ENCODE measurements around the gene OSER1.
A peak's percentile ranks its signal among the peaks of the same experiment; 100 is the strongest.
"Not testable (repeated sequence)": the region's sequence is repeated elsewhere in the genome, so short reads cannot be mapped to it uniquely, and the experiment has no call there.

The OSER1 gene

DNA sequence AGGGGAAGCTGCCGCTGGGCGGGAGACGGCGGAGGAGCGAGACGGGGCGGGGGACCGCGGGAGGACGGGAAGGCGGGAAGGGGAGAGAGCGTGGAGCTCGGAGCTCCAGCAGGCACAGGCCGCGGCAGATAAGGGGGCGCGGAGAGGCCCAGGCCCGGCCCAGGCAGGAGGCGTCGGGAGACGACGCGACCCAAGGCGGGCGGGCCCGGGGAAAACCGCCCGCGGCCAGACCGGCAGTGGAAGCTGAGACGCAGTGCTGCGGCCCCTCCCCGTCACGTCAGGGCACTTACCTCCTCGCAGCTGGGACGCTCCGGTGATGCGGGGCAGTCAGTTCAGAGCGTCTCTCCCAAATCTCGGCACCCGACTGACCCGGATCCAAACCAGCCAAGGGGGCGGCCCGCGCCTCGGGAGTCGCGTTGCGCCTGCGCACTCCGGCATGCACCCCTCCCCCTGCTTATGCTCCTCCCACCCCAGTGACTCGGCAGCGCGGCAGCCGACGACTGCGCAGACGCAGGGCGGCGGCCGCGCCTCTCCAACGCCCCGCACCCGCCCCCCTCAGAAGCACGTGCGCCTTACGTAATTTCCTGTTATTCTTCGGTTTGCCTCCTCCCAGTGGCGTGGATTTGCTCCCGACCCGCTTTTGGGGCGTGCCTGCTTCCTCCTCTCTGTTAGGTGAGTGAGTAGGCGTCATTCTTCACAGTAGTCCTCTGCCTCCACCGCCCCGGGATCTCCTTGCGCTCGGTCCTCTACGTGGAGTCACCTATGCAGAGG lies at the start of gene OSER1:
TSS of gene OSER1 (minus strand) at position 366 of the 771 bp plus-strand sequence. CDS start 3,814 bp downstream, outside the sequence.
- peak; percentile 99 for DNase-seq

DNA sequence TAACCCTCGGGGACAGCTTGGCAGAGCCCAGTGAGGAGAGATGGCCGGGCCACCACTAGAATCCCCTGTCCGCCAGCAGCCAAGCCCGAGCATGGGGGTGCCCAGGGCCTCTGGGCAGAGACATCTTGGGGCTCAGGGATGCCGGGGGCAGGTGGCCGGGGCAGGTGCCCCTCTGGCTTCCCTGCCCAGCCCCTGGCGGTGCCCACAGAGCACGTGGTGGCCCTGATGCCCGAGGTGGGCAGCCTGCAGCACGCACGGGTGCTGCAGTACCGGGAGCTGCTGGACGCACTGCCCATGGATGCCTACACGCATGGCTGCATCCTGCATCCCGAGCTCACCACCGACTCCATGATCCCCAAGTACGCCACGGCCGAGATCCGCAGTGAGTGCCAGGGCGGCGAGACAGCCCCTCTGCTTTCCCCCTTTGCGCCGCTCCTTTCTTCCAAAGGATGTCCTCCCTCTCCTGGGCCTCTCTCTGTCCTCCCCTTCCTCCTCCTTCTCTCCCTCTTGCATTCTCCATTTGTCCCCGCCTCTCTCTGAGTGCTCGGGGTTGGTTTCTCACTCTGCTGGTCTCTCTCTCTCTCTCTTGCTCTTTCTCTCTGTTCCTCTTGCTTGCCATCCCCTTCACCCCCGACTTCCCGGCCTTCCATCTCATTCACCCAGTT lies 47.8 kb upstream of the OSER1 start:
- DNase-seq, result no peak

DNA sequence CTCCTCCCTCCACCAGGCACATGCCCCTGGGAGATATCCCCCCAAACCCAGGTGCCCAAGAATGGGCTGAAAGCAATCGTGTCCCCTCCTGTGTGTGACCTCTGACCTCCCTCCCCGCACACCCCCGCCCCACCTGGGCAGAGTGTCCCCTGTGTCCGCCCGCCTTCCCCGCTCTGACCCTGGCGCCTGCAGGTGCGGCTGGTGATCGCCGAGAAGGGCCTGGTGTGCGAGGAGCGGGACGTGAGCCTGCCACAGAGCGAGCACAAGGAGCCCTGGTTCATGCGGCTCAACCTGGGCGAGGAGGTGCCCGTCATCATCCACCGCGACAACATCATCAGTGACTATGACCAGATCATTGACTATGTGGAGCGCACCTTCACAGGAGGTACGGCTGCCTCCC lies 46.4 kb upstream of the OSER1 start:
- DNase-seq, result no peak

DNA sequence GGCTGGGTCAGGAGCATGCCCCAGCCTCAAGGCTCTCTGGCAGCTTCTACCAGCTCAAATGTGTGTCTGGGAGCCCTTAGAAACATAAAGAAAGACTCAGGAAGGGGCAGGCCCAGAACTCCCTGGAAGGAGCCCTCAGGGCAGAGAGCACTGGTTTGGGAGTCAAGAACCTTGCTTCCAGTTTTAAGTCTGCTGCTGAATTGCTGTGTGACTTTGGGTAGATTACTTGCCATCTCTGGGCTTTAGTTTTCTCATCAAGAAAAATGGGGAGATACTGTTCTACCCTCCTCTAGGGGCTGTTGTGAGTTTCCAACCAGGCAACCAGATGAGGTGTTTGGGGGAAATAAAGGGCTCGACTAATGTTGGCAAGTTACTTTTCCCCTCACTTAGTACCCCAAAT lies 45.4 kb upstream of the OSER1 start:
- DNase-seq, result no peak

DNA sequence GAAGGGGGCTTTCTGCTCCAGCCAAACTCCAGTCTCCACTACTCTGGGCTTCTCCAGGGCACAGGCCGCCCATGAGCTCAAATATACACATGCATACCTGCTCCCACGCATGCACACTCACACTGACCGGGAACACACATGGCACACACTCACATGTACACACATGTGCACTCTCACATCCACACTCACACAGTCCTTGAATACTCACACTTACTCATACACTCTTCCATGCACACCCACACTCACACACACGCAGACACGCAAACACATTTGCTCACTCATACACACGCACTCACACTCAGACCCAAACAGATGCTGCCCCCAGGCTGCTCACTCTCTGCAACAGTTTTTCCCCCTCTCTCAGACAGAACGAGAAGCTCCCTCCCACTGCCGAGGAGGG lies 43.5 kb upstream of the OSER1 start:
- DNase-seq, result no peak

DNA sequence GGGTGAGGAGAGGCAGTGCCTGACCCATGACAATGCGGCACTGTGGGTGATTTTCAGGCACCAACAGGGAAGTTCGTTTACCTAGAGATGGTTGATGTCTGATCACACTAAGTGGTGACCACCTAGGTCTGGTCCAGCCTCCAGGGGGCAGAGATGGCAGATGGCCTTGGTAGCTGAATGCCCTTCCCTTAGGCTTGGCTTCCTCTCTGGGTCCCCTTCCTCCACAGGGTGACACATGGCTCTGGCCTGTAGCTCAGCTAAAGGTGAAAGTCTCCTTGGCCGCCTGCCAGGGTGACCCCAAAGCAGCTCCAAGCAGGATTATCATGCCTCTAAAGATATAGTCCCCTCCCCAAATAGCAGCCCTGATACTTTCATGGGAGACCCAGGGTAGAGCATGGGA lies 43.0 kb upstream of the OSER1 start:
- no peak for DNase-seq

DNA sequence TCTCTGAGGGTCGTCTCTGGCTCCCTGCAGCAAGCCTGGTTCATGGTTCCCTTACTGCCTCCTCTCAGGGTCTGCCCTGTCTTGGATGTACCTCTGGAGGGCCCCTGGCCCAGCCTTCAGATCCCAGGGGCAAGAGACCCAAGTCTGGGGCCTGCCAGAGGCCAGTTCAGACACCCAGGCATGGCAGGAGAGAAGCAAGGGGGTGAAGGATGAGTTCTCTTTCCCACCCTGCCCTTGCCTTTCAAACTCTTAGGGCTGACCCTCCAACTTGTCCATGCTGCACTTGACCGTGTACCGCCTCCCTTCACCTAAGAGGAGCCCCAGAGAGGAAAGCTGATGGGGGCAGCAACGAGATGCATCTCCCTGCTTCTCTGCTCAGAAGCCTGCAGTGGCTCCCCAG lies 40.7 kb upstream of the OSER1 start:
- DNase-seq, result no peak

DNA sequence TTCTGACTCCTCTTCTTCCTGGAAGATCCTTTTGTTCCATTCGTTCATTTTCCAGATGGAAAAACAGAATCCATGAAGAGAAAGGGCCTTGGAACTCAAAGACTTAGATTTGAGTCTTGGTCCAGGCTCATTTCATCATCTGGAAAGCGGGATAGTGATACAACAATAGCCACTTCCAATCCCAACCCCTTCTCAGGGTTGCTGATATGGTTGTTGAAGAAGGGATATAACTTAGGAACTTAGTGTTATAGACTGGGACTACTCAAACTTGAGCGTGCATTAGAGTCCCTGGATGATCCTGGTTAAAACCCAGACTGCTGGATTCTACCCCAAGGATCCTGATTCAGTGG lies 37.8 kb upstream of the OSER1 start:
- DNase-seq, result no peak

DNA sequence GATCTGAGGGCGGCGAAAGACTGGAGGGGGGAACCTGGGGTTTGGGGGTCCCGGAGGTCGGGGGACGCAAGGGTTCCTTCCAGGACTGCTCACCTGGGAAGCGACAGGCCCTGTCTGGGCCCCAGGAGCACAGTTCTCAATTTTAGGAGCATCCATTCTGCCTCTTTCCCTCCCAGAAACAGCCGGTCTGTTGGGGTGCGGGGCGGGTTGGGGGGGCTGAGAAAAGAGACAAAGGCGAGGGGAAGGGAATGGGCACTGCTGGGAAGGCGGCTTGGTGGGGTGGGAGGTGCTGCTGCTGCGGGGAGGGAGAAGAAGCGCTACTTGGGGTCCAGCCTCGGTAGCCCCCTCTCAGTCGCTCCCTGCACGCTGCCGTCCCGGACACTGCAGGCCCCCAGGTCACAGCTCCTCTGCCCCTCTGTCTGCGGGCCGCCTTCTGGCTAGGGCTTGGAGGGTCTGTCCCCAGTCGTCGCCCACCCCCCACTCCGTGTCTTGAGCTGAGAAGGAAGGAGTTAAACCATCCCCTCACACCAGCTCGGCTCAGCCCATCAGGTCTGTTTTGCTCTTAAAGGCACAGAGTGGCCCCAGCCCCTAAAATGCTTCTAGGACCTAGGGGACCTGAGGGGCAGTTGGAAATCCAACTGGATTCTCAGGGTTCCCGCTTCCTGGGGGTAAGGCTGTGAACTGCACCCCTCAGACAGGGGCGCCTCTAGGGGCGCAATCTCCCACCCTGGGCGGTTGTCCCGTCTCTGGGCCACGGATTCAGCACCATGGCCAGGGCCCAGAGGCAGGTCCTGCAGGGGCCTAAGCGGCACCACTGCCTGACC lies 37.2 kb upstream of the OSER1 start:
- DNase-seq, result peak; percentile 52

DNA sequence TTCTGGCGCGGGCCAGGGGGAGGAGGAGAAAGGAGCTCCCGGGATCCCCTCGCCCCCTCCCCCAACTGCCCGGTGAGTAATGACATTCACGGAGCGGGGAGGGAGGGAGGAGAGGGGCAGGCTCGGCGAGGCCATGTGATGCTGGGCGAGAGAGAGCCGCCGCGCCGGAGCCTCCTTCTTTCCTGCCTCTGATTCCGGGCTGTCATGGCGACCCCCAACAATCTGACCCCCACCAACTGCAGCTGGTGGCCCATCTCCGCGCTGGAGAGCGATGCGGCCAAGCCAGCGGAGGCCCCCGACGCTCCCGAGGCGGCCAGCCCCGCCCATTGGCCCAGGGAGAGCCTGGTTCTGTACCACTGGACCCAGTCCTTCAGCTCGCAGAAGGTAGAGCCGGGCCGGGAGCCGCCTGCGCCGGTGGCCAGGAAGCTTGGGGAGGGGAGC lies 36.6 kb upstream of the OSER1 start, which contains the start of gene GDAP1L1:
TSS of gene GDAP1L1 (plus strand) at position 178 of the 441 bp plus-strand sequence. CDS start at position 205, 27 bp downstream.
- DNase-seq, result no peak

DNA sequence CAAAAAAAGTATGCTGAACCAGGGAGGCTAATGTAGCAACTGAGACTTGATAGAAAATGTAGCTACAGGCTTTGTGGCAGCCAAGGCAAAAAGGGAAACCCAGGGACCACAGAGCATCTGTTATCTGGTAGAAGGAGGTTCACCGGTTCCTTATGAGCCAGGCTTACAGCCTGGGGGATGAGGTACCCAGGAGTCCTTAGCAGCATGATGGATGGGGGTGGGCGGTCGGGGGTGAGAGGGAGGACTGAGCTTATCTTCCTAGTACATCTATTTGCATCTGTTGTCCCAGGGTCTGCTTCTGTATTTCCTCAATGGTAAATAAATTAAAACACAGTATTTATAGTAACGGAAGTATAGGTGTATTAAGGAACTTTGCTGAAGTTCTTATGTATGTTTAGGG lies 35.4 kb upstream of the OSER1 start:
- no peak for DNase-seq

DNA sequence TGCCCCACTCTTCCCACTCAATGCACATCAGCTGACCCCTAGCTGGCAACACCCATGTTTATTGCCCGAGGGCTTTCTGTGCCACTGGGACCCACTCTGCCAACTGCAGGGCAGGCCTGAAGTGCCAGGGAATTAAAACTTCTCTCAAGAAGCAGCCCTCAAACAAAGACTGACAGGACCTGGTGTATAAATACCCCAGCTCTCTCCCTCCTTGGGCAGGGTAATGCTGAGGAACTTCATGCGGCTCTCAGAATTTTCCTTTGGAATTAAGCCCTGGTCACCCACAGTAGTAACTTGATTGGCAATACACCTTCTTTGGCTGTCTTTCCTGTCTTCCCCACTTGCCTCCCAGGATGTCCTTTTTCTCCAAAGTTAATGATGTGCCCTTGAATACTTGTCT lies 31.2 kb upstream of the OSER1 start:
- no peak for DNase-seq

DNA sequence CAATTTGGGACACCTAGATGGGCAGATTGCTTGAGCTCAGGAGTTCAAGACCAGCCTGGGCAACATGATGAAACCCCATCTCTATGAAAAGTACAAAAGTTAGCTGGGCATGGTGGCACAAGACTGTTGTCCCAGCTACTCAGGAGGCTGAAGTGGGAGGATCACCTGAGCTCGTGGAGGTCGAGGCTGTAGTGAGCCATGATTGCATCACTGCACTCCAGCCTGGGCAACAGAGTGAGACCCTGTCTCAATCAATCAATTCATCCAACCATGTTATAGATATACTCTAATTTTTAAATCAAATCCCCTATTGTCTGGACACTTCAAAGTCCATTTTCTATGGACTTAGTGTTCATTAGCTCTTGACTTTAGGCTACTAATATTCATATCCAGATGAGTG lies 26.3 kb upstream of the OSER1 start:
- DNase-seq, result not testable (repeated sequence)

DNA sequence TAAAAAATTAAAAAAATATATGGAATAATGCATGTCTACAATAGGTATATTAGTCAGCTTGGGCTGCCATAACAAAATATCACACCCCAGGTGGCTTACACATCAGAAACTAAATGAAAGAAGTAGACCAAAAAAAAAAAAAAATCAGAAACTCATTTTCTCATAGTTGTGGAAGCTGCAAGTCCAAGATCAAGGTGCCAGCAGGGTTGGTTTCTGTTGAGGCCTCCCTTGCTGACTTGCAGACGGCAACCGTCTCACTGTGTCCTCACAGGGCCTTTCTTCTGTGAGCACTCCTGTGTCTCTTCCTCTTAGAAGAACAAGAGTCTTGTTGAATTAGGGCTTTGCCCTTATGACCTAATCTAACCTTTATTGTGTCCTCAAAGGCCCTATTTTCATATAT lies 25.1 kb upstream of the OSER1 start:
- DNase-seq, result no peak

DNA sequence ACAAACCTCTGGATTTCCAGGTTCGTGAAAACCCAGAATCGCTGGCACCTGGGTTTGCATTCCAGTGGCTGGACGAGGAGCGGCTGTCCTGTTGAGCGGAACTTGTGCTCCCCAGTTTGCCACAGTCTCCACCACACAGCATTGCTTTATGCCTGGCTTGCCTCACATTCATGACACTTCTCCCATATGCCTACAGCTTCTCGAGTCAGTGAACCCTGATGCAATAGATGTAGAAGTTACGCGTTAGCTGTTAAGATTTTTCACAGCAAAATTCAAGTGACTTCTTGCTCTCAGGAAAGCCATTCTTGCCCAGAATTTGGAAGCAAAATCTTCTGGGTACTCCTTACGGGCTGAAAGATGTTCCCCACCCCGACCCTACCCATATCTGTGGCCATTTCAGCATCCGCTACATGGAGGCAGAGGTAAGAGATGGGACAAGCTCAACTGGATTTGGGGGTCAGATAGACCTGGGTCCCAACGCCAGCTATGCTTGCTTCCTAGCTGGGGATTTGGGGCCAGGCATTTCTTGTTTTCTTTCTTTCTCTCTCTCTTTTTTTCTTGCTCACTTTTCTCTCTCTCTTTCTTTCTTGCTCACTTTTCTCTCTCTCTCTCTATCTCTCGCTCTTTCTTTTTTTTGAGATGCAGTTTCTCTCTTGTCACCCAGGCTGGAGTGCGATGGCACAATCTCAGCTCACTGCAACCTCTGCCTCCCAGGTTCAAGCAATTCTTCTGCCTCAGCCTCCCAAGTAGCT lies 24.2 kb upstream of the OSER1 start:
- DNase-seq, result no peak

DNA sequence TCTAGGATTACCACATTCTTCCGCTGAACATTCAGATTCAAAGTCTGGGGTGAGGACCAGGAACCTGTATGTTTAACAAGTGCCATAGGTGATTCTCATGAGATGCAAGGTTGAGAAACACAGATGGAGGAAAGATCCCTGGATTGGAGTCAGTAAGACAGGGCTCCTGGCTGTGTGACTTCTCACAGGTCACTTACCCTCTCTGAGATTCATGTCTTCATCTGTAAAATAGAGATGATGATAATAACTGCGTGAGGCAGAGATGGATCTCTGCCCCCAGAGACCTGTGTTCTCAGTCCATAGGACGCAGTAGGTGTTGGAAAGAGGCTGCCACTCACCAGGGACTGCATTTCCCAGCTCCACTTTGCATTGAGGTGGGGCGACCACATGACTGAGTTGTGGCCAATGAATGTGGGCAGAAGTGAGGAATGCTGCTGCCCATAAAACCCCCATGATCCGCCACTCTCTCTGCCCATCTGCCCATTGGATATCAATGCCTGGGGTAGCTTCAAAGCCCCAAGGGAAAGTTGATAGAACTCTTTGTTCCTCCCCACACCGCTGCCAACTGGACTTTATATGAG lies 23.0 kb upstream of the OSER1 start:
- no peak for DNase-seq

DNA sequence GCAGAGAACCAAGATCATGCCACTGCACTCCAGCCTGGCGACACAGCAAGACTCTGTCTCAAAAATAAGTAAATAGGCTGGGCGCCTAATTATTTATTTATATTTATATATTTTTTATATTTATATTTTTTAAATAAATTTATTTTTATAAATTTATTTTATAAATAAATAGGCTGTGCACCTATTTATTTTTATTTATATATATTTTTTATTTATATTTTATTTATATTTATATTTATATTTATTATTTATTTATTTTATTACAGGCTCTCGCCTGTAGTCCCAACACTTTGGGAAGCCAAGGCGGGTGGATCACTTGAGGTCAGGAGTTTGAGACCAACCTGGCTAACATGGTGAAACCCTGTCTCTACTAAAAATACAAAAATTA lies 21.9 kb upstream of the OSER1 start:
- not testable (repeated sequence) for DNase-seq

DNA sequence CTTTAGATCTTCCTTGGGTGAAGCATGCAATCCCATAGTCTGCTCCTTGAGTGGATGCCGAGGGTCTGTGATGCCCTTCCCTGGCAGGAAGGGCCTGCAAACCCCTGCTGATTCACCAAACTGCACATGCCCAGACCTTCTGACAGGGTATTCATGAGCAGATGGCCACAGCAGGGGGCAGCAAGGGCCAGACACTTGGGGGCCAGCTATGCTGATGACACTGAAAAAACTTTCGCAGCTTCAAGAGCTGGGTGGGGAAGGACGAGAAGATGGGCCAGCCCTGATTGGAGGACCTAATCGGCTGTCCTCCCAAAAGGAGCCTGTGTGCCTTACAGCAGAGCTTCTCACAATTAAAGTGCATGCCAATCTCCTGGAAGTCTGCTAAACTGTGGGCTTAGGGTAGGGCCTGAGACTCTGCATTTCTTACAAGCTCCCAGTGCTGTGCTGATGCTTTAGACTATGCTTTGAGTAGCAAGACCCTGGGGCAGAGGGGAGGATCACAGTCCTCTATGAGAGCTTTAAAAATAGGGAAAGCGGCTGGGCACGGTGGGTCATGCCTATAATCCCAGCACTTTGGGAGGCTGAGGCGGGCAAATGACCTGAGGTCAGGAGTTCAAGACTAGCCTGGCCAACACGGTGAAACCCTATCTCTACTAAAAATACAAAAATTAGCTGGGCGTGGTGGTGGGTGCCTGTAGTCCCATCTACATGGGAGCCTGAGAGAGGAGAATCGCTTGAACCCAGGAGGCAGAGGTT lies 21.3 kb upstream of the OSER1 start:
- DNase-seq, result no peak

DNA sequence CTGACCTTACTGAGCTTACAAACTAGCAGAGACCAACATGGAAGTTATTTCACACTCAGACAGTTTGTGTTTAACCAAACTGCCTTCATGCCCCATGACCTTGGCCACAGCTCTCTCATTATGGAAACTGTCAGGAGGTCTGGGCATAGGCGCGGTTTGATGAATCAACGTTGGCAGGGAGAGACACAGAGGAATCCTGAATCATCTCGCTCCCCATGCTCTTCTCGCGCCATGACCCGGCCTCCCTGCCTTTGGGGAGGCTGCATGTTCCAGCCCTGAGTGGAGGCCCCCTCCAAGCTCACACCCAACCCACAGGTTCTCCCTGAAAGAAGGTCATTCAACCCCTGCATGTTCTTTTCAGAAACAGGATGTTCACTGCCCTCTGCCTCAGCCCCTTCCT lies 20.6 kb upstream of the OSER1 start:
- no peak for DNase-seq

DNA sequence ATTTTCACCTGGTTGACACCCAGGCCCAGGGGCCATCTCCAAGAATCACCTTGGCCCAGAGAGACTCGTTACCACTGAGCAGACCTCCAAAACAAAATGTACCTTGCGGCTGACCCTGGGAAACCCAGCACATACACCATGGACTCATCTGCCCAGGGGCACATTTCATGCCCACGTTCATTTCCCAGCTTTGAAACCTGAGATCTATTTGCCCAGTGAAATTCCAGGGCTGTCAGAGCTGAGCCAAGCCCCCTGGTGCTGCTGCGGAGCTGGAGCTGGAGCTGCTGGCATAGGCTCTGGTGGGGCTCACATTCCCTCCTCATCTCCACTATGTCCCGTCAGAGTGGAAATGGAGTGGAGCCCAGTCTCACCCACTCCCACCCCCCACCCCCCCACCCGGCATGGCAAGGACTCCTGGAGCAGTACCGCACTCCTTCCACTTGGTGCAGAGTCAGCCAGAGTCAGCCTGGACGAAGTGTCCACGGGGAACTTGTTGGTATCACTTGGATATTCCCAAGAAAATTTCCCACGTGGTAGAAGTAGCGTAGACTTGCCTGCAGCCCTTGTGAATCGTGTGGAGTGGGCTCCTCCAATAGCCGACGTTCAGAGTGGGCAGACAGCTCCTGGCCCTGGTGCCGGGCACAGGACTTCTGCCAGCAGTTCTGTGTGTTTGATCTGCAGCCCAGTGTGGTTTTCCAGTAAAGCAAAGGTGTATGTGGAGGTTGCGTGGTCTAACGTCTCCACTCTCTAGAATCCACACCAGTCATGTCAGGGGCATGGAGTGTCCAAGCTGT lies 18.1 kb upstream of the OSER1 start:
- no peak for DNase-seq

DNA sequence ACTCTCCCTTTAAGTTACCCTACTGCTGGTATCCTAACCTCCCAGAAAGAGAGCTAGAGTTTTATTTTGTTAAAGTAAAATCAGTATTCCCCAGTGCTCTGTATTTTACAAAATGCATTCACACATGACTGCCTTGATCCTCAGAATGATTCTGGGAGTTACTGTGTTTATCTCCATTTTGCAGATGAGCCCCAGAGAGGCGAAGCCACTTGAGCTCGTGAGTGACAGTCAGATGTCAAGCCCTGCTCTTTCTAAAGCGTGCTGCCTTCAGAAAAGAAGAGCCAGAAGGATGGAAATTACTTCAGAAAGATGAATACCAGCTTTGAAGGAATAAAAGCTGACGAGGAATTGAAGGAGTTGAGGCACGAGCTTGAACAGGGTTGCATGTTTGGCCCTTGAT lies 14.1 kb upstream of the OSER1 start:
- DNase-seq, result no peak
